ENCODE results near the gene NR3C2.

NR3C2 gene

GRCh38 chr4:148162519-148162918 lies 279.7 kb downstream of the NR3C2 start:
- in situ Hi-C loops (cut with HindIII; ENCODE audit: low pct_ligation_motif_present, low sequenced_read_pairs), result no loop called here
- Histone ChIP-seq H3K4me3 (ENCODE audit: low read depth, low read length) (no peak overlapping the region), H3K27me3 (replicated peaks) (no peaks in the 10 kb centered on the region), H3K27ac (no peak overlapping the region), H3K36me3 (replicated peaks) (no peaks in the 10 kb centered on the region)
- TF ChIP-seq CTCF (IDR thresholded peaks at IDR 0.05; ENCODE audit: low read depth, low read length, missing control alignments), result no peak
- DNase-seq, result no peak

- no peak for DNase-seq
- in situ Hi-C loops (cut with HindIII; ENCODE audit: low pct_ligation_motif_present, low sequenced_read_pairs), result no loop called here
- TF ChIP-seq CTCF (IDR thresholded peaks at IDR 0.05; ENCODE audit: low read depth, low read length, missing control alignments), result no peak
- Histone ChIP-seq H3K4me3 (ENCODE audit: low read depth, low read length) (no peak overlapping the region), H3K27me3 (replicated peaks) (no peaks in the 10 kb centered on the region), H3K27ac (no peak overlapping the region), H3K36me3 (replicated peaks) (no peaks in the 10 kb centered on the region)
Observed at GRCh38 chr4:148161601-148162000, 280.6 kb downstream of the NR3C2 start.

- H3K27ac ChIP-seq, result no peak overlapping the region
- H3K27me3 ChIP-seq (replicated peaks), result no peaks in the 10 kb centered on the region
- no peak for TF ChIP-seq CTCF (IDR thresholded peaks at IDR 0.05; ENCODE audit: low read depth, low read length, missing control alignments)
- no peak for DNase-seq
- H3K36me3 ChIP-seq (replicated peaks), result no peaks in the 10 kb centered on the region
- in situ Hi-C loops (cut with HindIII; ENCODE audit: low pct_ligation_motif_present, low sequenced_read_pairs), result no loop called here
- H3K4me3 ChIP-seq (ENCODE audit: low read depth, low read length), result no peak overlapping the region
Observed at GRCh38 chr4:148159793-148160192, 282.4 kb downstream of the NR3C2 start.

- Histone ChIP-seq H3K27me3 (replicated peaks) (no peaks in the 10 kb centered on the region), H3K27ac (no peak overlapping the region), H3K36me3 (replicated peaks) (no peaks in the 10 kb centered on the region), H3K4me3 (ENCODE audit: low read depth, low read length) (no peak overlapping the region)
- in situ Hi-C loops (cut with HindIII; ENCODE audit: low pct_ligation_motif_present, low sequenced_read_pairs), result no loop called here
- TF ChIP-seq CTCF (IDR thresholded peaks at IDR 0.05; ENCODE audit: low read depth, low read length, missing control alignments), result no peak
- no peak for DNase-seq
Observed at GRCh38 chr4:148154769-148155168, 287.4 kb downstream of the NR3C2 start.

GRCh38 chr4:148152868-148153625 lies 289.2 kb downstream of the NR3C2 start:
- Histone ChIP-seq H3K27me3 (replicated peaks) (no peaks in the 10 kb centered on the region), H3K36me3 (replicated peaks) (no peaks in the 10 kb centered on the region), H3K27ac (no peak overlapping the region), H3K4me3 (ENCODE audit: low read depth, low read length) (no peak overlapping the region)
- TF ChIP-seq CTCF (IDR thresholded peaks at IDR 0.05; ENCODE audit: low read depth, low read length, missing control alignments), result no peak
- DNase-seq, result no peak
- in situ Hi-C loops (cut with HindIII; ENCODE audit: low pct_ligation_motif_present, low sequenced_read_pairs), result no loop called here

GRCh38 chr4:148151806-148152205 lies 290.4 kb downstream of the NR3C2 start:
- no peak overlapping the region for H3K4me3 ChIP-seq (ENCODE audit: low read depth, low read length)
- in situ Hi-C loops (cut with HindIII; ENCODE audit: low pct_ligation_motif_present, low sequenced_read_pairs), result no loop called here
- H3K36me3 ChIP-seq (replicated peaks), result no peaks in the 10 kb centered on the region
- no peaks in the 10 kb centered on the region for H3K27me3 ChIP-seq (replicated peaks)
- DNase-seq, result no peak
- TF ChIP-seq CTCF (IDR thresholded peaks at IDR 0.05; ENCODE audit: low read depth, low read length, missing control alignments), result no peak
- no peak overlapping the region for H3K27ac ChIP-seq

Measured in brain microvascular endothelial cell (primary cell).